Psoas muscle (tissue), 8 donors: ENCODE data around the gene OR1N1. TPM values are rescaled to one million over a fixed set of nuclear protein-coding genes. Genes with fewer than 3 reads are reported as not detected.

Experiments used
- ATAC-seq, 4 donors: fragments of 200-7000 bp; cut with Tn5 transposase; one replicate each; pipeline ENCODE4 v1.9.1; 2020; ENCODE audit warnings: moderate library complexity in 3 of 4, mild to moderate bottlenecking in 2 of 4
- DNase-seq, 2 donors: peaks; one replicate each; pipeline ENCODE4 v3.0.0-alpha.2; 2020
- H3K27ac ChIP-seq: fragments of 200-600 bp; one replicate; pipeline ENCODE4 v1.8.0; 2022
- H3K27me3 ChIP-seq, 3 donors: fragments of 200-600 bp in 1 of 3; one replicate each; pipeline versions ENCODE4 v1.6.1 to v1.8.0; 2013 to 2022; ENCODE audit warnings: low read length in 2 of 3, mild to moderate bottlenecking in 2 of 3, moderate library complexity in 1 of 3; ENCODE audit not compliant: insufficient read depth in 3 of 3
- H3K36me3 ChIP-seq, 2 donors: fragments of 200-600 bp in 1 of 2; one replicate each; pipeline versions ENCODE4 v1.6.1 to v1.8.0; 2013 to 2022; ENCODE audit warnings: low read depth in 1 of 2, mild to moderate bottlenecking in 1 of 2, moderate library complexity in 1 of 2; ENCODE audit not compliant: insufficient read depth in 1 of 2
- H3K4me1 ChIP-seq: fragments of 200-600 bp; one replicate; pipeline ENCODE4 v1.8.0; 2022
- H3K4me3 ChIP-seq: fragments of 200-600 bp; one replicate; pipeline ENCODE4 v1.8.0; 2022; ENCODE audit warnings: mild to moderate bottlenecking
- H3K9me3 ChIP-seq: fragments of 200-600 bp; one replicate; pipeline ENCODE4 v1.8.0; 2022
- WGBS, 3 donors: extraction: QIAGEN DNeasy Blood & Tissue Kit; methylation state at CpG; one replicate each; pipeline versions ENCODE4 v1.1.6 to v1.1.7; 2013; 5-methylcytosine and 5-hydroxymethylcytosine counted together
- intact Hi-C, 2 donors: fragments of 100-400 bp; cut with DNase I; formaldehyde crosslinking; loops; one replicate each; pipeline versions ENCODE4 v1.11.0 to v1.14.2; 2022
- polyA plus RNA-seq, 3 donors: library from polyadenylated mRNA; stranded (reverse); fragments of 200-250 nt; gene quantifications; one replicate each; pipeline ENCODE4 v1.2.3, GENCODE V29; 2013
- total RNA-seq, 4 donors: library from RNA; stranded (reverse); fragmentation: NEBNext Ultra II Directional in 2 of 4; extraction: Animal tissue kit (Norgen Biotek cat#: 25700) in 2 of 4; gene quantifications; one replicate each; pipeline versions ENCODE4 v1.2.1 to v1.2.4, GENCODE V29; 2021 to 2023
- TF ChIP-seq, protein P1 (sequence below): fragments of 200-600 bp; IDR thresholded peaks from one replicate; pipeline ENCODE4 v1.8.0; 2022; ENCODE audit warnings: antibody characterized with exemption
- donor health status: healthy with polysubstance abuse.
- donor health status: DM: no; HTN: no; CAD: no; lungs with moderate emphysema.
- donor health status: Bipolar disorder and iron deficiency.
- donor health status: healthy.
- donor health status: DM: yes; HTN: yes; CAD: no.
- donor health status: DM: no; HTN: no; CAD: no.
- donor health status: DM: no; HTN: no; CAD: no.
- donor health status: DM: yes; HTN: yes; CAD: no.

OR1N1 gene
- total and polyA plus RNA-seq, 7 donors: not detected

DNA sequence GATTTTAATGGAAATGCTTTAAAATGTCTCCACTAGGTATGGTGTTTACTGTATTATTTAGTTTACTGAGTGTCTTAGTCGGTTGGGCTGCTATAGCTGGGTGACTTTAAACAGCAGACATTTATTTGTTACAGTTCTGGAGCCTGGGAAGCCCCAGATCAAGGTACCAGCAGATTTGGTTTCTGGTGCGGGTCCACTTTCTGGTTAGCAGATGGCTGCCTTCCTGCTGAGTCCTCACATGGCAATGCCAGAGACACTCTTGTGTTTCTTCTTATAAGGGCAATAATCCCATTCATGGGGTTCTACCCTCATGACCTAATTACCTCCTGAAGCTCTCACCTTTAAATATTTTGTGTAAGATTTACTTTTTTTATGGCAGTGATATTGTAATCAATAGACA, 8.9 kb downstream of the OR1N1 start:
- WGBS, 3 donors: 56 to 65% (median 58%) methylated on average over 2 of the region's 2 CpGs
- H3K9me3 ChIP-seq: no peaks in the 10 kb centered on the region
- H3K27me3 ChIP-seq: peaks cover 1 to 27% (median 2%) of the 10 kb centered on the region in 3 donors
- TF ChIP-seq, protein P1, sequence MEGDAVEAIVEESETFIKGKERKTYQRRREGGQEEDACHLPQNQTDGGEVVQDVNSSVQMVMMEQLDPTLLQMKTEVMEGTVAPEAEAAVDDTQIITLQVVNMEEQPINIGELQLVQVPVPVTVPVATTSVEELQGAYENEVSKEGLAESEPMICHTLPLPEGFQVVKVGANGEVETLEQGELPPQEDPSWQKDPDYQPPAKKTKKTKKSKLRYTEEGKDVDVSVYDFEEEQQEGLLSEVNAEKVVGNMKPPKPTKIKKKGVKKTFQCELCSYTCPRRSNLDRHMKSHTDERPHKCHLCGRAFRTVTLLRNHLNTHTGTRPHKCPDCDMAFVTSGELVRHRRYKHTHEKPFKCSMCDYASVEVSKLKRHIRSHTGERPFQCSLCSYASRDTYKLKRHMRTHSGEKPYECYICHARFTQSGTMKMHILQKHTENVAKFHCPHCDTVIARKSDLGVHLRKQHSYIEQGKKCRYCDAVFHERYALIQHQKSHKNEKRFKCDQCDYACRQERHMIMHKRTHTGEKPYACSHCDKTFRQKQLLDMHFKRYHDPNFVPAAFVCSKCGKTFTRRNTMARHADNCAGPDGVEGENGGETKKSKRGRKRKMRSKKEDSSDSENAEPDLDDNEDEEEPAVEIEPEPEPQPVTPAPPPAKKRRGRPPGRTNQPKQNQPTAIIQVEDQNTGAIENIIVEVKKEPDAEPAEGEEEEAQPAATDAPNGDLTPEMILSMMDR: no peak
- ATAC-seq (no peak), DNase-seq (no peak)
- no peak overlapping the region for H3K4me3 ChIP-seq
- no peak overlapping the region for H3K27ac ChIP-seq
- intact Hi-C loops: no loop called here
- H3K4me1 ChIP-seq: no peaks in the 10 kb centered on the region
- H3K36me3 ChIP-seq: no peaks in the 10 kb centered on the region

DNA sequence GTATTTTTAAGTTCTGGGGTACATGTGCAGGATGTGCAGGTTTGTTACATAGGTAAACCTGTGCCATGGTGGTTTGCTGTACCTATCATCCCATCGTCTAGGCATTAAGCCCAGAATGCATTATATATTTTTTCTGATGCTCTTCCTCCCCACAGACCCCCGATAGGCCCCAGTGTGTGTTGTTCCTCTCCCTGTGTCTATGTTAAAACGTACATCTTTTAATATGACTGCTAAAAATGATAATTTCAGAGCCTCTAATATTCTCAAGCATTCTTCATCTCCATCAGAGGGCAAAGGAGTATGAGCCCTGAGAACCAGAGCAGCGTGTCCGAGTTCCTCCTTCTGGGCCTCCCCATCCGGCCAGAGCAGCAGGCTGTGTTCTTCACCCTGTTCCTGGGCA, 16.6 kb downstream of the OR1N1 start, which contains the start of gene OR1J2:
OR1J2 (plus strand) TSS at position 301 of the 400 bp plus-strand sequence; CDS start at position 301, 0 bp downstream.
- Histone ChIP-seq H3K4me1 (no peaks in the 10 kb centered on the region), H3K36me3 (no peaks in the 10 kb centered on the region), H3K27me3 (peaks cover 0 to 8% (median 0%) of the 10 kb centered on the region in 3 donors), H3K4me3 (no peak within 1 kb of the TSS), H3K9me3 (no peaks in the 10 kb centered on the region), H3K27ac (no peak within 1 kb of the TSS)
- no peak for ATAC-seq
- TF ChIP-seq, protein P1: no peak
- WGBS, 3 donors: 75 to 81% (median 76%) methylated on average over 6 of the region's 6 CpGs
- DNase-seq: no peak
- intact Hi-C loops: no loop called here

DNA sequence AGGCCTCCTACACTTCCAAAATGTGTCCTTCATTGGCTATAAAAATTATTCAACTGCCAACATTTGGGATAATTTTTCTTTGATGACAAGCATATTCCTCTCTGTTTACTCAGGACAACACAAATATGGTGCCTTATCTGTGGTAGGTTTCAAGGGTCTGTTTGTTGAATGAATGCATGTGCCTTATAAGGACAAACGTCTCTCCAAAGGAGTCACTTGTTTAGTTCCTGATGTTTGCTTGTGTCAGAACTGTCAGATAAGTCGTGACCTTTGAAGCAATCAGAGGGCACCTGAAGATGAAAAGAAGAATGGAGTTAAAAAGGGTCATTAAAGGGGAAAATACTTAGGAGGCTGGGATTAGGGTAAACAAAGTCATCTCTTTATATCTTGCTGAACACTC, 20.1 kb downstream of the OR1N1 start:
- intact Hi-C loops: no loop called here

DNA sequence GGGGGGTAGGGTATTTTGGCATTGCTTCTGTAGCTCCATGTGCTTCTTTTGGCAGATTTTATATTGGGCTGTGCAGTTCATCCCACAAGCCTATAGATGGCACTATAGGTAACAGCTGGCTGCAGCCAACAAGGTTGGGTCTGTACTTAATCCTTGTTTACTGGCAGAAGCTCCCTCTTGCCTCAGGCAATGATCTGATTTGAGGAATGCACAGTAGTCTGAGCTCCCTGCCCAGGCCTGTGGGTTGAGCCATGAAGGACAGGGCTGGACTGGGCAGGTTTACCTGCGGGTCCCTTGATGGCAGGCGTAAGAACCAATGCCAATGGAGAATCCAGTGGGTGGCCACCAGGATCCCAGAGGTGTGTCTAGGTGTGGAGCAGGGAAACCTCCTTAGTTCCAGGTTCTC, 28.2 kb downstream of the OR1N1 start:
- TF ChIP-seq, protein P1: peak; percentile 33

More for the DNA sequence above, 20.1 kb downstream of the OR1N1 start:
- Histone ChIP-seq H3K4me1 (no peaks in the 10 kb centered on the region), H3K4me3 (no peak overlapping the region), H3K36me3 (no peaks in the 10 kb centered on the region), H3K9me3 (no peaks in the 10 kb centered on the region), H3K27ac (no peak overlapping the region), H3K27me3 (peaks cover 0 to 5% (median 0%) of the 10 kb centered on the region in 3 donors)
- ATAC-seq (no peak), DNase-seq (no peak)
- 37 to 57% (median 46%) methylated on average over 2 of the region's 2 CpGs for WGBS, 3 donors
- TF ChIP-seq, protein P1: no peak

DNA sequence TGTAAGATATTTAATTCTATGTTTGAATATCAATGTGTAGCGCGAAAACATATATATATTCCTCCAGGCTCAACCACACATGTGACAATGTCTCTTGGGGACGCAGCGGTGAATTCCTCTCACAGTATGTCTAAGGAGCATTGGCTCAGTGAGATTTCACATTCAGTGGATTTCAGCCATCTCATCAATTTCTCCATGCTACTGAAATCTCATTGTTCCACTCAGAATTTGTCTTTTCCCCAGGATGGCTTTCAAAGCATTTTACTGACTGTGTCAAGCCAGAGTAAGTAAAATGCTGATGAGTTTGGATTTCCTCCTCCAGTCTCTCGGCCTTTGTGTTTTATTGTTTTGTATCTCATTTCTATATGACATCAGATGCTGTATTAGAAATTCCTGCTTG, 48.0 kb downstream of the OR1N1 start:
- TF ChIP-seq, protein P1: no peak
- H3K4me1 ChIP-seq: no peaks in the 10 kb centered on the region
- WGBS, 3 donors: 73 to 89% (median 81%) methylated on average over 5 of the region's 5 CpGs
- H3K4me3 ChIP-seq: no peak overlapping the region
- peaks cover 0 to 18% (median 0%) of the 10 kb centered on the region in 3 donors for H3K27me3 ChIP-seq
- H3K27ac ChIP-seq: no peak overlapping the region
- no peak for ATAC-seq
- no peaks in the 10 kb centered on the region for H3K9me3 ChIP-seq
- DNase-seq: no peak
- H3K36me3 ChIP-seq: no peaks in the 10 kb centered on the region
- intact Hi-C loops: no loop called here

More for the DNA sequence above, 28.2 kb downstream of the OR1N1 start:
- no peak overlapping the region for H3K4me3 ChIP-seq
- H3K9me3 ChIP-seq: no peaks in the 10 kb centered on the region
- no peaks in the 10 kb centered on the region for H3K4me1 ChIP-seq
- peaks cover 0 to 2% (median 0%) of the 10 kb centered on the region in 3 donors for H3K27me3 ChIP-seq
- DNase-seq (no peak), ATAC-seq (no peak)
- no peaks in the 10 kb centered on the region for H3K36me3 ChIP-seq
- no peak overlapping the region for H3K27ac ChIP-seq
- 40 to 54% (median 51%) methylated on average over 2 of the region's 2 CpGs for WGBS, 3 donors
- intact Hi-C loops: no loop called here
